GM12892 (cell line): Measurements from ENCODE around the gene SFXN4.

Experiments
- POLR2A ChIP-seq: IDR thresholded peaks from 2 replicates; pipeline ENCODE4 v1.6.1; 2011; ENCODE audit warnings: low read depth, low read length, control low read depth
- POLR2AphosphoS5 ChIP-seq: IDR thresholded peaks from 2 replicates; pipeline ENCODE4 v1.6.1; 2011; ENCODE audit warnings: low read depth, low read length, control low read depth

DNA sequence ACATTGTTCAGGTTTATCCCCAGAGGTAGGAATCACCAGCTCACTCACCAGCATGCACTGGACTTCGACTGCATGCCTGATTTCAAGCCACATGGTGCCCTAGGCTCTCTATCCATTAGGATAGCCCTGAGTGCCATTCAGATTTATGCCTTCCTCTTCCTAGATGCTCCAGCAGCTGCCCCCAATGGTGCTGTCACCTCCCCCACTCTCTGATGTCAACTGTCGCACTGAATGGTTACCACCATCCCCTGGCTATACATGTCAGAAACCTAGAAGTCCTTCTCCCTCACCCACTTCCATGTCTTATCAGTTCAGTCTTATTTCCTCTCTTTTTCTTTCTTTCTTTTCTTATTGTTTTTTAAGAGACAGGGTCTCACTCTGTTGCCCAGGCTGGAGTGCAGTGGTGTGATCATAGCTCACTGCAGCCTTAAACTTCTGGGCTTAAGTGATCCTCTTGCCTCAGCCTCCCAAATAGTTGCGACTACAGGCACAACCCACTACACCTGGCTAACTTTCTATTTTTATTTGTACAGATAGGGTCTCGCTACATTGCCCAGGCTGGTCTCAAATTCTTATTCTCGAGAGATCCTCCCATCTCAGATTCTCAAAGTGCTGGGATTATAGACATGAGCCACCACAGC, 2.9 kb downstream of the SFXN4 start:
- TF ChIP-seq POLR2AphosphoS5: no peak
- TF ChIP-seq POLR2A: no peak
